Raji (cell line): ENCODE results near the gene ADORA2A.
A peak's percentile ranks its signal among the peaks of the same experiment; 100 is the strongest.

ENCODE experiments used
- POLR2A ChIP-seq: IDR thresholded peaks from 2 replicates; pipeline ENCODE4 v1.6.1; 2011; ENCODE audit warnings: low read depth, low read length, control low read depth; ENCODE audit not compliant: insufficient read depth

The ADORA2A gene

DNA sequence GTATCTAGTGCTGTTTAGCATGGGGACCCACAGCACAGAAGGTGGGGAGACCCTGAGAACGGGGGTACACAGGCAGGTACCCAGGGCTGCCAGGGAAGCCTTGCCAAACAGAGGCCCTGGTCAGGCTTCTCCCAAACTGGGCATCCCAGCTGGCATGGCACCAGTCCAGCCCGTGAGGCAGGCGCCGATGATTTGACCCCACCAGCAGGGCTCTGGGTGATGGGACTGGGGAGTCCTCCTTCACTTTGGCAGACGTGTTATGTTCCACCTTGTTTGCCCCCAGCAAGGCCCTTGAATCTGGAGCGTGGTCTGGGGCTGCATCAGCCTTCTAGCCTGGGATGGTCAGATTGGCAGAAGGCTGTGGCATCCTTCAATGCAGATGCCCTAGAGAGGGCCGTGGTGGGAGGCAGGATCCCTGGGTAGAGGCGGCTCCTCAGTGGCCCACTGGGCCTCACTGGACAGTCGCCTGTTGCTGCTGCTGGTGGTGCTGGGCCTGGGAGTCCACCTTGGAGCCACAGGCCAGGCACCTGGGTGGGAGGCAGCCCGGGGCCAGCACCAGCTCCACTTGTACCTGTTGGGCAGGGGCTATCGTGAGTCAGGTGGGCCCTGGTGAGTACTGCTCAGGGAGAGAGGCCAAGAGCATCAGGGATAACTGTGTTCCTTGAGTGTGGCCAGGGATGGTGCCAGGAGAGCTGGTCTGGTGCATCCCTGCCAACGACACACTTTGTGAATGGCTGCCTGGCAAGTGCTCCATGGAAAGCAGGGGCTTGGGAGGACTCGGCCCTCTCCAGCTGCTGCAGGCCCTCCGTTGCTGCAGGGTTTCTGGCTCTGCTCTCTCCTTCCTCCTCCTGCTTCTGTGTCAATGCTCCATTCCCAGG is 3.3 kb downstream of the ADORA2A start:
- TF ChIP-seq POLR2A = no peak

DNA sequence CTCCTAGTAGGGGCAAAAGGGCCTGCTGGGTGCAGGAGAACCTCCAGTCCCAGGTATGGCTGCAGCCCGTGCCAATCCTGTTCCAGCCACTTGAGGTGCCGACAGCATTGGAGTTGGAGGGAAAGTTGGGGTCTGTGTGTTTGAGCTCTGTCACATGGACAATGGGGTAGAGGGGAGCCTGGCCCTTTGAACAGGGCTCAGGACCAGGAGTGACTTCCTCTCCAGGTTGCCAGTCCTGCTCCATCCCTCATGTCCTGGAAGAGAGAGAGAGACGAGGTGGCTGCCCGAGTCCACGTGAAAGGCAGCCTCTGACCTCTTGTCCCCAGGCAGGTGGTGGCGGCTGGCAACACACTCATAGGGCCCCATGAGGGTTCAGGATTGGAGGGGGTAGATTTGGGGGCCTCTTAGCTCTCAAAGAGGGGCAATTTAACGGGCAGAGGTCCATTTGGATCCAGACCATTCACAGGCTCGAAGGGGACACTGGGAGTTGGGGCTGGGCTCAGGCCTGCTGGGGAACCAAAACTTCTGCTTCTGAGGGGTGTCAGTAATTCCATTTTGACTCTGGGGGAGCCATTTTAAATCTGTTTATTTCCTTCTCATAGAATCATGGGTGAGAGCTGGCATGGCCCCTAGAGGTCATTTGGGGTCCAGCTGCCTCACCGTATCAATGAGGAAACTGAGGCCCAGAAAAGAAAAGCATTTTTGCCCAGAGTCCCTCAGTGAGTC is 4.1 kb downstream of the ADORA2A start:
- TF ChIP-seq POLR2A = no peak

- no peak for TF ChIP-seq POLR2A
These were observed 4.9 kb downstream of the ADORA2A start for GRCh38 chr22:24432059-24432853.

DNA sequence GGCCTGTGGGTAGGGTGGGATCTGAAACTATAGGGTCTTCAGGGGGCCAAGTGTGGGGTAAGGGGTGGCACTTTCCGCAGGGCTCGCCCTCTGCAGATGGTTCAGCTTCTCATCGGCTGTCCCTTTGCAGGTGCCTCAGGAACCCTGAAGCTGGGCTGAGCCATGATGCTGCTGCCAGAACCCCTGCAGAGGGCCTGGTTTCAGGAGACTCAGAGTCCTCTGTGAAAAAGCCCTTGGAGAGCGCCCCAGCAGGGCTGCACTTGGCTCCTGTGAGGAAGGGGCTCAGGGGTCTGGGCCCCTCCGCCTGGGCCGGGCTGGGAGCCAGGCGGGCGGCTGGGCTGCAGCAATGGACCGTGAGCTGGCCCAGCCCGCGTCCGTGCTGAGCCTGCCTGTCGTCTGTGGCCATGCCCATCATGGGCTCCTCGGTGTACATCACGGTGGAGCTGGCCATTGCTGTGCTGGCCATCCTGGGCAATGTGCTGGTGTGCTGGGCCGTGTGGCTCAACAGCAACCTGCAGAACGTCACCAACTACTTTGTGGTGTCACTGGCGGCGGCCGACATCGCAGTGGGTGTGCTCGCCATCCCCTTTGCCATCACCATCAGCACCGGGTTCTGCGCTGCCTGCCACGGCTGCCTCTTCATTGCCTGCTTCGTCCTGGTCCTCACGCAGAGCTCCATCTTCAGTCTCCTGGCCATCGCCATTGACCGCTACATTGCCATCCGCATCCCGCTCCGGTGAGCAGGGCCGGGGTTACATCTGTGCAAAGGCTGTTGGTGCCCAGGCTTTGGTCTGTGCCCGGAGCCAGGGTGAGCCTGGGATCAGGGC is 5.8 kb downstream of the ADORA2A start:
- no peak for TF ChIP-seq POLR2A

- peak; percentile 80 for TF ChIP-seq POLR2A
These were observed 6.5 kb downstream of the ADORA2A start for GRCh38 chr22:24433828-24434470.

- TF ChIP-seq POLR2A = peak; percentile 32
These were observed 7.3 kb downstream of the ADORA2A start for GRCh38 chr22:24434471-24435322.

GRCh38 chr22:24435323-24435645 is 7.9 kb downstream of the ADORA2A start:
- no peak for TF ChIP-seq POLR2A

DNA sequence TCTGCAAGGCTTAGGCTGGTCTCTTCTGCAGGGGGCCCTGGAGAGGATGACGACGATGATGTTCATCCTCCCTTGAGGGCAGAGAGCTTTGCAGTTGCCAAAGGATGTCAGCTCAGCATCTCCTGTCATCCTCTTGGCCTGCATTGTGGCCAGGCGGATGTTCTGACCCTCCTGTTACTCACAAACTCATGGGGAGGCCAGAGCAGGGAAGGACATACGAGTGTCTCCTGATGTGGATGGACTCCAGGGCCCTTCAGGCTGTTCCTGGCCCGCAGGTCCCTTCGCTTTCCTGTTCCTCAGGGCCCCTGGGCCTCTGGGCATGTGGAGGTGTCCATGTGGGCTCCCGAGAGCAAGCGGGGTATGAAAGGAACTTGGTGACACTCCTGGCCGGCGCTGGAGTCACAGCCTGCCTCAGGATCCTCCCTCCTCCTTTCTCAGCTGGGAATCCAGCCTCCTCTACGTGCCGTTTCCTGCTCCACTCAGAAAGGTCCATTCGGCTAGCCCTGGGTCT is 8.5 kb downstream of the ADORA2A start:
- TF ChIP-seq POLR2A = no peak

DNA sequence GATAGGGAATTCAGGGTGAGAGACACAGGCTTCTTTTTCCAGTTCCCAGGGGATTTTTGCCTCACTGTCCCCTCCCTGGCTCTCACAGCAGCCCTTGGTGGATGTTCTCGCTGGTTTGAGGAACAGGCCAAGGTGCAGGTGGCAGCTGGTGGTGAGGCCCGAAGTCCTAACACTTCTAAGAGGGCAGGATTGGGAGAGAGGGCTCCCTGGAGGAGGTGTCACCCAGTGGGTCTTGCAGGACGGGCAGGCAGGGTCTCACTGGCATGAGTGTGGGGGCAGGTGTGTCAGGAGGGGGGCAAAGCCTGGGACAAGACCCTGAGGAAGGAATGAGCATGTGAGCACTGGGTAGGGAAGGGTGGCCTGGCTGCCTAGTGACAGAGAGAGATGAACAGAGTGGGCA is 9.2 kb downstream of the ADORA2A start:
- 0 out of 2 replicates have a peak, but pooled peaks have one; percentile 1 for TF ChIP-seq POLR2A

- 0 out of 2 replicates have a peak, but pooled peaks have one; percentile 7 for TF ChIP-seq POLR2A
These were observed 9.7 kb downstream of the ADORA2A start for GRCh38 chr22:24437091-24437490.

DNA sequence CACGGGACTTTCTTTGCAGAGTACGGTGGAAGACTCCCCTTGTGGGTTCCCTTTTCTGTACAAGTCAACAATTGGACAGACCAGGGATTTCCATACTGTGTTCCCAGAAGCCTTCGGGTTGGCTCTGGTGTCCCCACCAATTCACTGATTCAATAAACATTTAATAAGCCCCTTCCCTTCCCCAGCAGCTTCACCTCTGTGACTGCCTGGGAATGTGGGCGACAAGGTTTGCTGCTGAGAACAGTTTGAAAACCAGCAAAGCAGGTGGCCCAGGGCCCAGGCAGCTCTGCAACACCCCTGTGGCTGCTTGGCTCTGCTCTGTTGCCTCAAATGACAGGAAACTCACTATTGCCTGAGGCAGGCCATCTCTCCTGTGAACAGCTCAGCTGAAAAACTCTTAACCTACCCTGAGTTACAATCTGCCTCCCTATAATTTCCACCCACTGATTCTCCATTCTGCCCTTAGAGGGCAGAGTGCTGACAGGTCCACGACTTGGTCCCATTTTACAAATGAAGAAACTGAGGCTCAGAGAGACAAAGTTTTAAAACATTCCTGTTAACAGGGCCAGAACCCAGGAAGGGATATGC is 10.4 kb downstream of the ADORA2A start:
- peak; percentile 38; the same call in 1 of the 2 replicates for TF ChIP-seq POLR2A

DNA sequence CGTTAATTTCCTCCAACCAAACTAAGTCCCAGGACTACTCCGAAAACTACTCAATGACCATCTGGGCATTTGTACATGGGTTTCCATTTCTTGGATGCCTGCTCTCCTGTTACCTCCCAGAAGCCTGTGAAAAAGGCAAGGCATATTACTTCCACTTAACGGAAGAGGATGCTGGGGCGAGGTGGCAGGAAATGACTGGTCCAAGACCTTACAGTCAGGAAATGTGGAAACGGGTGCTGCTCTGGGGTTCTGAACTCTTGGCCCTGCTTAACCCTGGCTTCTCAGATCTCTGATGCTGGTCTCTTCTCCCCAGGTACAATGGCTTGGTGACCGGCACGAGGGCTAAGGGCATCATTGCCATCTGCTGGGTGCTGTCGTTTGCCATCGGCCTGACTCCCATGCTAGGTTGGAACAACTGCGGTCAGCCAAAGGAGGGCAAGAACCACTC is 12.9 kb downstream of the ADORA2A start:
- TF ChIP-seq POLR2A = no peak

DNA sequence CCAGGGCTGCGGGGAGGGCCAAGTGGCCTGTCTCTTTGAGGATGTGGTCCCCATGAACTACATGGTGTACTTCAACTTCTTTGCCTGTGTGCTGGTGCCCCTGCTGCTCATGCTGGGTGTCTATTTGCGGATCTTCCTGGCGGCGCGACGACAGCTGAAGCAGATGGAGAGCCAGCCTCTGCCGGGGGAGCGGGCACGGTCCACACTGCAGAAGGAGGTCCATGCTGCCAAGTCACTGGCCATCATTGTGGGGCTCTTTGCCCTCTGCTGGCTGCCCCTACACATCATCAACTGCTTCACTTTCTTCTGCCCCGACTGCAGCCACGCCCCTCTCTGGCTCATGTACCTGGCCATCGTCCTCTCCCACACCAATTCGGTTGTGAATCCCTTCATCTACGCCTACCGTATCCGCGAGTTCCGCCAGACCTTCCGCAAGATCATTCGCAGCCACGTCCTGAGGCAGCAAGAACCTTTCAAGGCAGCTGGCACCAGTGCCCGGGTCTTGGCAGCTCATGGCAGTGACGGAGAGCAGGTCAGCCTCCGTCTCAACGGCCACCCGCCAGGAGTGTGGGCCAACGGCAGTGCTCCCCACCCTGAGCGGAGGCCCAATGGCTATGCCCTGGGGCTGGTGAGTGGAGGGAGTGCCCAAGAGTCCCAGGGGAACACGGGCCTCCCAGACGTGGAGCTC is 13.5 kb downstream of the ADORA2A start:
- no peak for TF ChIP-seq POLR2A
